MG63 (cell line): Measurements from ENCODE around the gene PSMA1. TPM values are rescaled to one million over a fixed set of nuclear protein-coding genes. Genes with fewer than 3 reads are reported as not detected.
"Not testable (repeated sequence)": the region's sequence is repeated elsewhere in the genome, so short reads cannot be mapped to it uniquely, and the experiment has no call there.

Experiments
- DNase-seq: peaks from one replicate; pipeline ENCODE4 v3.0.0-alpha.2; 2020
- H3K27me3 ChIP-seq: fragments of 250-450 bp; sonication (Bioruptor Pico); 2 replicates; pipeline ENCODE4 v1.5.1; 2020; ENCODE audit warnings: mild to moderate bottlenecking, moderate library complexity
- H3K36me3 ChIP-seq: fragments of 250-450 bp; sonication (Bioruptor Pico); 2 replicates; pipeline ENCODE4 v1.5.1; 2020; ENCODE audit warnings: mild to moderate bottlenecking, moderate library complexity
- H3K4me3 ChIP-seq: fragments of 250-450 bp; sonication (Bioruptor Pico); 2 replicates; pipeline ENCODE4 v1.5.1; 2020; ENCODE audit warnings: mild to moderate bottlenecking, moderate library complexity
- H3K9me3 ChIP-seq: fragments of 250-450 bp; sonication (Bioruptor Pico); 2 replicates; pipeline ENCODE4 v1.5.1; 2020; ENCODE audit warnings: mild to moderate bottlenecking, moderate library complexity
- total RNA-seq: library from RNA; depleted of rRNA; stranded (reverse); fragments of >200 nt; shearing (Covaris generic); gene quantifications from 2 replicates; pipeline ENCODE4 v1.2.3, GENCODE V29; 2014; ENCODE audit warnings: low replicate concordance

Gene PSMA1
- total RNA-seq, 1 experiment from 2014 or later: 295 TPM

GRCh38 chr11:14538926-14539554 lies 18.9 kb upstream of the PSMA1 start:
- Histone ChIP-seq H3K9me3 (no peaks in the 10 kb centered on the region), H3K36me3 (no peaks in the 10 kb centered on the region), H3K27me3 (no peaks in the 10 kb centered on the region), H3K4me3 (no peak overlapping the region)
- no peak for DNase-seq

DNA sequence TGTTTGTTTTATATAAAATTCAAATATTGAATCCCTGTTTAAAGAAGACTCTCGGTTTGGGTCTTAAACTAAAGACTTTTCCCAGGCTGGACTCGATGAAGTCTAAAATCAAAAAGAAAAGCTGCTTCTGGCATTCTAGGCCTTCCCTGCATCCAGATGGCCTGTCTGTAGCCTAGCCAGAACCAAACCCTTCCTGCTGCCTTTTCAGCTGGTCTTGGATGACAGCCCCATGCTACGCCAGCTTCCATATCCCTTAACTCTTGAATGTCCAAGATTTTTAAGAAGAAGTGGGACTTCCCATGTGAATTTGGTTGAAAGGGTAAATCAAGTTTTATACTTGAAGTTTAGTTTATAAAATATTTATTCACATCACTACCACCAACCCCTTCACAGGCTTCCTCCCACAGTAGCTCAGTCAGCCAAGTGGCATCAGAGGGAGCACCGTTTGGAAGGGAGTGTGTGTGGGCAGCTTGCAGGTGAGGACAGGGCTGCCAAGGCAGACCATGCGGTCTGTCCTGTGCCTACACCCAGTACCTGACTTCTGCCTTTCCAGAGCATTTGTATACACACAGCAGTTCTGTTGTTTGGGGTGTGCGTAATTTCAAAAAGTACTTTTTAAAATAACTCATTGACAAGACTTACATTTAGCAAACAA lies 18.2 kb upstream of the PSMA1 start:
- Histone ChIP-seq H3K9me3 (no peaks in the 10 kb centered on the region), H3K27me3 (no peaks in the 10 kb centered on the region), H3K36me3 (no peaks in the 10 kb centered on the region), H3K4me3 (no peak overlapping the region)
- DNase-seq: no peak

DNA sequence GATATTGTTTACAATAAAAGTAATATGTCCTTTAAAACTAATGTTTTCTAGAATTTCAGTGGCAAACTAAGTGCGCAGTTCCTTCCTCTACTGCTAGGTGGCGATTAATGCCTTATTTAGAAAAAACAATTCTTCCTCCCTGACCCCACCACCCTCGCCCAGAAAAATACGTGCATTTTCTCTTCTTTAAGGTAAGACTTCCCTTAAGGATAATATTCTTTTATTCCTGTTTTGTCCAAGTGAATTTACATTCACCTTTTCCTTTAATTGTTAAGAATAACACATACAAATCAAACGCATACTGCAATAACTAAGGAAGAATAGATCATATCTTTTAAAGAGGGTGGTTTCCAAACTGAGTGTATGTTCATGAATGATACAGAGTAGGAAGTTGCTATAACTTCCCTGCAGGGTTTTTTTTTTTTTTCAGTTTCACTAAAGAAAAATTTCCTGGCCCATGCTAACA lies 17.0 kb upstream of the PSMA1 start:
- no peaks in the 10 kb centered on the region for H3K27me3 ChIP-seq
- no peak for DNase-seq
- no peaks in the 10 kb centered on the region for H3K36me3 ChIP-seq
- H3K9me3 ChIP-seq: no peaks in the 10 kb centered on the region
- no peak overlapping the region for H3K4me3 ChIP-seq

DNA sequence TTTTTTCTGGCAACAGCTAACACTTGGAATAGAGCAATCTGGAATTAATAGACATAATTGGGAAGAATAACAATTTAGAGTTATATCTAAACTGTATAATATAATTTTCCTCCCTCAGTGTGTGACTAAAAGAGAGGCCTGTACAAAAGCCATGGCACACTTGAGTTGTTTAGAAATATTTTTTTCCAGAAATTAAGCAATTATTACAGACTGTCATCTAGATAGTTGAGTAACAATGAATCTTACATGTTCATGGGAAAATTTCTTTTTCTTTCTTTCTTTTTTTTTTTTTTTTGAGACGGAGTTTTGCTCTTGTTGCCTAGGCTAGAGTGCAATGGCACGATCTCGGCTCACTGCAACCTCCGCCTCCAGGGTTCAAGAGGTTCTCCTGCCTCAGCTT lies 15.0 kb upstream of the PSMA1 start:
- H3K27me3 ChIP-seq, H3K4me3 ChIP-seq, H3K9me3 ChIP-seq, DNase-seq, H3K36me3 ChIP-seq: not testable (repeated sequence)

DNA sequence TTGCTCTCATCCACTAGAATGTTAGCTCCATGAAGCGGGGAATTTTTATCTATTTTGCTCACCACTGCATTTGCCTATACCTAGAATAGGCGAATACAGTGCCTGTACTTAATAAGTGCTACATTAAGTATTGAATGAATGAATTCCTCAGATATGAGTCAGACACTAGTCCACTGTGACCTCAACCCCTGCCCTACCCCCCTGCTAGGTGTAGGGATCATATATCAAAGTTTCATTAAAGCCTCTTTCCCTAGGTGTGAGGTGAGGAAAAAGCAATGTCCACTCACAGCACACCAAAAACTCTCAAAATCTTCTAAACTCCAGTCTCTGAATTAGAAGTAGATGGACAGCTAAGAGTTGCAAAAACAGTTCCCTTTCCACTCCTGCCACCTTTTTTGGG lies 9.8 kb upstream of the PSMA1 start:
- no peaks in the 10 kb centered on the region for H3K27me3 ChIP-seq
- DNase-seq: no peak
- no peak overlapping the region for H3K4me3 ChIP-seq
- H3K9me3 ChIP-seq: no peaks in the 10 kb centered on the region
- H3K36me3 ChIP-seq: no peaks in the 10 kb centered on the region

GRCh38 chr11:14529321-14529720 lies 9.1 kb upstream of the PSMA1 start:
- no peaks in the 10 kb centered on the region for H3K36me3 ChIP-seq
- H3K9me3 ChIP-seq: no peaks in the 10 kb centered on the region
- H3K4me3 ChIP-seq: no peak overlapping the region

GRCh38 chr11:14522801-14523200 lies 2.6 kb upstream of the PSMA1 start:
- Histone ChIP-seq H3K27me3 (no peaks in the 10 kb centered on the region), H3K36me3 (peaks cover 10% of the 10 kb centered on the region), H3K9me3 (no peaks in the 10 kb centered on the region), H3K4me3 (no peak overlapping the region)
- no peak for DNase-seq

More at GRCh38 chr11:14529321-14529720, 9.1 kb upstream of the PSMA1 start:
- no peaks in the 10 kb centered on the region for H3K27me3 ChIP-seq
- no peak for DNase-seq

DNA sequence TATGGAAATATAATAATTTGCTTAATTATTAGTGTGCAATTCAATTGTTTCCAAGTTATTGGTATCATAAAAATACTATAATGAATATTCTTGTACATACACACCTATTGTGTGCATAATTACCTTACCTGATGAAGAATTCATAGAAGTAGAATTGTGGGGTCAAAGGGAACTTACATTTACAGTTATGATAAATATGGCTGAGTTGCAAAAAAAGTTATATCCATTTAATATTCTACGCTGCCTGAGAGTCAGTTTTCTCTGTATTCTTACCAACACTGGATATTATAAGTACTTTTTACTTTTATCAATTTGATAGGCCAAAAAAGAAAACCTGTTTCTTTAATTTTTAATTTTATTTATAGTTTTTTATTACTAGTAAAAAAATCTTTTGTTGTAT lies 2.1 kb upstream of the PSMA1 start:
- no peaks in the 10 kb centered on the region for H3K9me3 ChIP-seq
- H3K27me3 ChIP-seq: no peaks in the 10 kb centered on the region
- H3K4me3 ChIP-seq: no peak overlapping the region
- no peak for DNase-seq
- peaks cover 12% of the 10 kb centered on the region for H3K36me3 ChIP-seq

- H3K9me3 ChIP-seq: no peaks in the 10 kb centered on the region
- H3K27me3 ChIP-seq: no peaks in the 10 kb centered on the region
- peak overlapping the region; percentile 72 for H3K4me3 ChIP-seq
- peaks cover 23% of the 10 kb centered on the region for H3K36me3 ChIP-seq
- DNase-seq: no peak
These were observed 563 bp upstream of the PSMA1 start for GRCh38 chr11:14520747-14521151.

DNA sequence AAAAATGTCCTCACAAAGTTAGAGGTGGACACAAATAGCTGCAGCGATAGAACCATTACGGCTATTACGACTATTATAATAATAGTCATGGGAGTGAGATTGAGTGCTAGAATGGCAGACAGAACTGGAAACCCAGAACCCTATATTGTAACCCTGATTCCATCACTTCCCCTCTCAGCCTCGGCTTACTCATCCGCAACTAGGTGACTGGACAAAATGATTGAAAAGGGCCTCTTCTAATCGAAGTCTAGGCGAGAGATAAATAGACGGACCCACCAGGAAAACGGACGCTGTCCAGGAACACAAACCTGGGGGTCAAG lies 629 bp downstream of the PSMA1 start:
- Histone ChIP-seq H3K9me3 (no peaks in the 10 kb centered on the region), H3K36me3 (peaks cover 31% of the 10 kb centered on the region), H3K27me3 (no peaks in the 10 kb centered on the region), H3K4me3 (peak overlapping the region; percentile 72)
- peak; percentile 1 for DNase-seq

GRCh38 chr11:14518820-14519219 lies 1.4 kb downstream of the PSMA1 start:
- H3K4me3 ChIP-seq: peak overlapping the region; percentile 72
- H3K9me3 ChIP-seq: no peaks in the 10 kb centered on the region

GRCh38 chr11:14513800-14514199 lies 6.4 kb downstream of the PSMA1 start:
- no peak for DNase-seq
- no peaks in the 10 kb centered on the region for H3K9me3 ChIP-seq
- peaks cover 76% of the 10 kb centered on the region for H3K36me3 ChIP-seq
- H3K4me3 ChIP-seq: no peak overlapping the region
- no peaks in the 10 kb centered on the region for H3K27me3 ChIP-seq

More at GRCh38 chr11:14518820-14519219, 1.4 kb downstream of the PSMA1 start:
- H3K27me3 ChIP-seq: no peaks in the 10 kb centered on the region
- peaks cover 39% of the 10 kb centered on the region for H3K36me3 ChIP-seq
- no peak for DNase-seq

DNA sequence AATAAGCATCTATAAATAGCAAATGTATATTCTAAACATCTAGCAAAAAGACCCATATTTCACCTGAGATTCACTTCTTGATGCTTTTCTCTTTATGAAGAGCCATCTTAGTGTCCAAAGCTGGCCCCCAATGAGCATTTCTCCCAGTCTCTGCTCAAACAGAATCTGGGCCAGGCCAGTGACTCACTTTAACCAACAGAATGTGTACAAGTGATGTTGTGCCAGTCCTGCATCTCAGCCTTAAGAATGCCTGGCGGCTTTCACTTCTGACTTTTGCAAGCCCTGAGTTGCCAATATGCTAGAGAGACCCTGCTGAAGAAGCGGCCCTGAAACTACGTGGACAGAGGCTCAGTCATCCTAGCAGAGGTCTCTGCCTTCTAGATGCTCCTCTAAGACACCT lies 13.7 kb downstream of the PSMA1 start:
- H3K36me3 ChIP-seq: peaks cover 61% of the 10 kb centered on the region
- H3K27me3 ChIP-seq: no peaks in the 10 kb centered on the region
- H3K4me3 ChIP-seq: no peak overlapping the region
- no peaks in the 10 kb centered on the region for H3K9me3 ChIP-seq
- DNase-seq: peak; percentile 38

GRCh38 chr11:14503023-14503422 lies 17.2 kb downstream of the PSMA1 start:
- Histone ChIP-seq H3K9me3 (no peaks in the 10 kb centered on the region), H3K36me3 (peaks cover 43% of the 10 kb centered on the region), H3K27me3 (no peaks in the 10 kb centered on the region), H3K4me3 (no peak overlapping the region)
- DNase-seq: no peak

GRCh38 chr11:14502039-14502438 lies 18.1 kb downstream of the PSMA1 start:
- no peaks in the 10 kb centered on the region for H3K27me3 ChIP-seq
- no peak for DNase-seq
- no peak overlapping the region for H3K4me3 ChIP-seq
- no peaks in the 10 kb centered on the region for H3K9me3 ChIP-seq
- H3K36me3 ChIP-seq: peaks cover 44% of the 10 kb centered on the region

GRCh38 chr11:14500181-14500651 lies 20.0 kb downstream of the PSMA1 start:
- no peaks in the 10 kb centered on the region for H3K9me3 ChIP-seq
- peaks cover 50% of the 10 kb centered on the region for H3K36me3 ChIP-seq
- no peaks in the 10 kb centered on the region for H3K27me3 ChIP-seq
- peak overlapping the region; percentile 73 for H3K4me3 ChIP-seq
- peak; percentile 41 for DNase-seq

- Histone ChIP-seq H3K9me3 (no peaks in the 10 kb centered on the region), H3K4me3 (peak within 1 kb of the TSS; percentile 73), H3K36me3 (peaks cover 50% of the 10 kb centered on the region), H3K27me3 (no peaks in the 10 kb centered on the region)
- DNase-seq: peak; percentile 91
These were observed 20.5 kb downstream of the PSMA1 start, which contains the start of gene COPB1 for GRCh38 chr11:14499560-14500180. COPB1 (minus strand) TSS chr11:14499811; CDS start chr11:14498928, 883 bp downstream.

DNA sequence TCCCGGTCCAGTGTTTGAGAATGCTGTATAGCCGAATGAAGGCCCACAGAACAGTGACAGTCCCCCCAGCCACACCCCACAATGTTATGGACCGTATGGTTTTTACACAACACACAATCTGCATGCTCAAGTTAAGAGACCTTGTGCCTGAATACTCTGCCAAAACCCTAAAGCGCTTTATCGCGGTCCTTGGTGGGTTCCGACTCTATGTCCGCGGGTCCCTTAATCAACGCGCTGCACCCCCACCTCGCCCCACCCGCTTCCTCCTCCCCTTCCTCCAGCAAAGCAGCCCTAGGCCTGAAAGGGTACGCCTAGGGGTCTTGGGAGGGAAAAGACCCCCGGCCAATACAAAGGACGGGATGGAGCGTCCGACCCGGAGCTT lies 21.0 kb downstream of the PSMA1 start:
- Histone ChIP-seq H3K9me3 (no peaks in the 10 kb centered on the region), H3K36me3 (peaks cover 50% of the 10 kb centered on the region), H3K27me3 (no peaks in the 10 kb centered on the region), H3K4me3 (peak overlapping the region; percentile 73)
- DNase-seq: peak; percentile 27
